Stimulated activated naive CD8-positive, alpha-beta T cell treated with anti-CD3 and anti-CD28 coated beads, Interleukin-15, Interleukin-2, amounts not matched to agents 100 U/mL and 50 U/mL, for 24 hours (primary cell): ENCODE data around the gene PELI1.
"Not testable (repeated sequence)": the region's sequence is repeated elsewhere in the genome, so short reads cannot be mapped to it uniquely, and the experiment has no call there.

Experiments used
- ATAC-seq: fragments of 150-1000 bp; cut with Tn5 transposase; one replicate; pipeline ENCODE4 v1.10.0; 2021
- DNase-seq: peaks from one replicate; pipeline ENCODE4 v3.0.0; 2021

PELI1 gene

GRCh38 chr2:64086347-64087082 lies 57.7 kb downstream of the PELI1 start:
- ATAC-seq: no peak
- no peak for DNase-seq

- ATAC-seq (no peak), DNase-seq (no peak)
These were observed 58.3 kb downstream of the PELI1 start for GRCh38 chr2:64085936-64086335.

GRCh38 chr2:64081046-64081445 lies 63.2 kb downstream of the PELI1 start:
- DNase-seq (no peak), ATAC-seq (no peak)

GRCh38 chr2:64080179-64080578 lies 64.0 kb downstream of the PELI1 start:
- no peak for ATAC-seq
- no peak for DNase-seq

GRCh38 chr2:64079688-64080087 lies 64.5 kb downstream of the PELI1 start:
- ATAC-seq, DNase-seq: not testable (repeated sequence)

- not testable (repeated sequence) for ATAC-seq, DNase-seq
These were observed 67.4 kb downstream of the PELI1 start for GRCh38 chr2:64076828-64077227.

- not testable (repeated sequence) for ATAC-seq, DNase-seq
These were observed 69.6 kb downstream of the PELI1 start for GRCh38 chr2:64074616-64075015.

GRCh38 chr2:64067326-64067725 lies 76.9 kb downstream of the PELI1 start:
- ATAC-seq: no peak
- DNase-seq: no peak

GRCh38 chr2:64065516-64065915 lies 78.7 kb downstream of the PELI1 start:
- ATAC-seq (no peak), DNase-seq (no peak)

- no peak for DNase-seq
These were observed 80.3 kb downstream of the PELI1 start for GRCh38 chr2:64063924-64064331.

GRCh38 chr2:64063454-64063853 lies 80.8 kb downstream of the PELI1 start:
- ATAC-seq (no peak), DNase-seq (no peak)

More at GRCh38 chr2:64063924-64064331, 80.3 kb downstream of the PELI1 start:
- ATAC-seq: no peak

GRCh38 chr2:64062840-64063239 lies 81.4 kb downstream of the PELI1 start:
- DNase-seq: no peak
- ATAC-seq: no peak

GRCh38 chr2:64059270-64059669 lies 85.0 kb downstream of the PELI1 start:
- no peak for DNase-seq
- no peak for ATAC-seq

GRCh38 chr2:64056021-64056420 lies 88.2 kb downstream of the PELI1 start:
- DNase-seq (no peak), ATAC-seq (no peak)

- ATAC-seq (no peak), DNase-seq (no peak)
These were observed 89.9 kb downstream of the PELI1 start for GRCh38 chr2:64054161-64054915.

GRCh38 chr2:64052463-64053241 lies 91.6 kb downstream of the PELI1 start:
- DNase-seq (no peak), ATAC-seq (no peak)

- DNase-seq: peak; percentile 70
- peak; percentile 96 for ATAC-seq
These were observed 94.5 kb downstream of the PELI1 start for GRCh38 chr2:64049633-64050220.

- DNase-seq (no peak), ATAC-seq (no peak)
These were observed 98.3 kb downstream of the PELI1 start for GRCh38 chr2:64045938-64046337.
